Measurements from ENCODE around the gene HOMER1.
"Not testable (repeated sequence)": the region's sequence is repeated elsewhere in the genome, so short reads cannot be mapped to it uniquely, and the experiment has no call there.

HOMER1 gene

GRCh38 chr5:79423296-79423695, 90.6 kb downstream of the HOMER1 start:
- DNase-seq (ENCODE audit: low read depth in 3 of 3, low spot score in 1 of 3) = no peak

DNA sequence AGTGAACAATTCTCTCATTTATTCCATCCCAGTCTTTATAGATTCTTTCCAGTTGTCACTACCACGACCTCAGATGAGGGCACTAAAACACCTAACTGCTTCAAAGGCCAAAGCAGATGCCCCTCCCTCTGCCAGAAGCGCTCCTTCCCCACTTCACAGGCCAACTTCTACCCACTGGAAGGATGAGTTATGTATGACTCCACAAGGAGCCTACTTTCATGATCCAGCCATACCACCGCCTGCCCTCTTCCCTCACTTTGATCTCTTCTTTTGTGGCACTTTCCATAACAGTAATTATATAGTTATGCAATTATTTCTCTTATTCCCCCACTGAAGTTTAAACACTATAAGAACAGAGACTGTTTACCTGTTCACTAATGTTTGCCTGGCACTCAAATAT, 93.7 kb downstream of the HOMER1 start:
- no peak for DNase-seq (ENCODE audit: low read depth in 3 of 3, low spot score in 1 of 3)

GRCh38 chr5:79418276-79418675, 95.7 kb downstream of the HOMER1 start:
- DNase-seq (ENCODE audit: low read depth in 3 of 3, low spot score in 1 of 3) = no peak

DNA sequence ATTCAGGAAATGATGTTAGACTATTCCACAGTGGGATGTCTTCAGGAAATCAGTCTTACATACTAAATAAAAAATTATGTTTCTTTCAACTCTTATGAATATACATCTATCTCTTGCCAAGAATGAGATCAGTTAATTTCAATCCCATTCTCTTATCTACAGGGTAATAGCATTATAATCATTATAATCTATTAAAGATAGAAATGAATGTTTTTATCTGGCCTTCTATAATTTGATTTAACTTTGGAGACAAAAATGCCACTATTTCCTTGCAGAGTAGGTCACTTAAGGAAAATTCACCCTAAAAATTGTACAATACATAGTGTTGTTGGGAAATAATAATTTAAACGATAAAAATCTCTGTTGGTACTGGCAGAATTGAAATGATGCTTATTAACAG, 96.4 kb downstream of the HOMER1 start:
- DNase-seq (ENCODE audit: low read depth in 3 of 3, low spot score in 1 of 3) = no peak

DNA sequence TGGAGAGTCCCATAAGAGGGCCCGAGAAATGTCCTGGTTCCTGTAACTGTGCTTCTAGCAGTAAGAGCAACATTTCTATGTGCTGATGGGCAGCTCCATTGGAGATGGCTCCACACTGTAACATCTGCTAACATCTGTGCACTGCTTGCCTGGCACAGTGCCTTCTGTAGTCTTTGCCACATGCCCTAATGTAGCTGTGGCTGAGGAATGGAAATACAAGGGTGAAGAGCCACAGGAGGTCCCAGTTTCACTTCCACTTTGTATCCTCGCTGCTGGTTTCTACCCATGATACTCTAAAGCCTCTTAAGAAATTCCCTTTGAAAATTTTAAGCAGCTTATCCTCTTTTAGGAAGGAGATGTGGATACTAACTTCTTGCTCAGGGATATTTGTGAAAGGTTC, 97.4 kb downstream of the HOMER1 start:
- no peak for DNase-seq (ENCODE audit: low read depth in 3 of 3, low spot score in 1 of 3)

GRCh38 chr5:79413112-79413511, 100.8 kb downstream of the HOMER1 start:
- DNase-seq (ENCODE audit: low read depth in 3 of 3, low spot score in 1 of 3) = no peak

DNA sequence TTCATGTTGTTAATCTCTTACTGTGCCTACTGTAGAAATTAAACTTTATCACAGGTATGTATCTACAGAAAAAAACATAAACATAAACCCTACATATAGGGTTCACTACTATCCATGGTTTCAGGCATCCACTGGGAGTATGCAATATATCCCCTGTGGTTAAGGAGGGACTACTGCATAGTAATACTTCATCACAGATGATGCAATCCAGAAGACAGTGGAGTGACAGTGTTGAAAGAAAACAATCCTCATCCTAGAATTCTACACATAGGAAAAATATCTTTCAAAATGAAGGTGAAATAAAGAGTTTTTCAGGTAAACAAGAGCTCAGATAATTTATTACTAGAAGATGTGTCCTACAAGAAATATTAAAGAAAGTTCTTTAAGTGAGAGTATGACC, 105.9 kb downstream of the HOMER1 start:
- no peak for DNase-seq (ENCODE audit: low read depth in 3 of 3, low spot score in 1 of 3)

- no peak for DNase-seq (ENCODE audit: low read depth in 3 of 3, low spot score in 1 of 3)
These were observed 106.3 kb downstream of the HOMER1 start for GRCh38 chr5:79407591-79407990.

- no peak for DNase-seq (ENCODE audit: low read depth in 3 of 3, low spot score in 1 of 3)
These were observed 112.7 kb downstream of the HOMER1 start for GRCh38 chr5:79401216-79401615.

DNA sequence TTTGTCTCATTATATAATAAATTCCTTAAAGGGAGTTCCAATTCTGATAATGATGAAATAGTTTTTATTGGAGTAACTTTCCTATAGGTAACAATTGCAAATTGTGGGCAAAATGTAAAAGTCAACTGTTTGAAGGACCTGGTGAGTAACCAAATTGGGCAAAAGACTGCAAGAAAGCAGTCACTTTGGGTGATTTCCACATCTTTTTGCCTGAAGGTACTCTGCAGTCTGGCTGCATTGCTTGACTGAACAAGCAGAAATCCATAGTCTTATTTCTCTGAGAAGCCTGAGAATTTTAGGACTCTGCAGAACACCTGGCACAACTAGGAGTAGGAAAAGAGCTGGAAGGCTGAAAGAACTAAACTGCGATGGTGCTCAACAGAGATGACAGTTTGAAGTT, 114.9 kb downstream of the HOMER1 start:
- no peak for DNase-seq (ENCODE audit: low read depth in 3 of 3, low spot score in 1 of 3)

- no peak for DNase-seq (ENCODE audit: low read depth in 3 of 3, low spot score in 1 of 3)
These were observed 116.9 kb downstream of the HOMER1 start for GRCh38 chr5:79397080-79397479.

DNA sequence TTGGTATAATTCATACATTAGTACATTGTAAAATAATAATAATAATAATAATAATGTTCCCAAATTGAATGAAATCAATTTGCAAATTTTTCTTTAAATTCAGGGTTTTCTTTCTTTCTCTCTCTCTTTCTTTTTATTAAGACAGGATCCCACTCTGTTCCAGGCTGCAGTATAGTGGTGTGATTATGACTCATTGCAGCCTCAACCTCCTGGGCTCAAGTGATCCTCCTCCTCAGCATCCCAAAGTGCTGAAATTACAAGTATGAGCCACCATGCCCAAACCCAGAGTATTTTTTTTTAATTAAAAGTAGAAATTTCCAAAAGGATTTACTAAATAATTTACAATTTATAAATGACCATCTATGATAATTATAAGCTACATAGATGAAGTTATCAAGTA, 117.7 kb downstream of the HOMER1 start:
- DNase-seq (ENCODE audit: low read depth in 3 of 3, low spot score in 1 of 3) = no peak

GRCh38 chr5:79395296-79395695, 118.6 kb downstream of the HOMER1 start:
- no peak for DNase-seq (ENCODE audit: low read depth in 3 of 3, low spot score in 1 of 3)

GRCh38 chr5:79392776-79393175, 121.2 kb downstream of the HOMER1 start:
- no peak for DNase-seq (ENCODE audit: low read depth in 3 of 3, low spot score in 1 of 3)

GRCh38 chr5:79386679-79387078, 127.3 kb downstream of the HOMER1 start:
- DNase-seq (ENCODE audit: low read depth in 3 of 3, low spot score in 1 of 3) = no peak

- DNase-seq (ENCODE audit: low read depth in 3 of 3, low spot score in 1 of 3) = not testable (repeated sequence)
These were observed 128.8 kb downstream of the HOMER1 start for GRCh38 chr5:79385126-79385525.

DNA sequence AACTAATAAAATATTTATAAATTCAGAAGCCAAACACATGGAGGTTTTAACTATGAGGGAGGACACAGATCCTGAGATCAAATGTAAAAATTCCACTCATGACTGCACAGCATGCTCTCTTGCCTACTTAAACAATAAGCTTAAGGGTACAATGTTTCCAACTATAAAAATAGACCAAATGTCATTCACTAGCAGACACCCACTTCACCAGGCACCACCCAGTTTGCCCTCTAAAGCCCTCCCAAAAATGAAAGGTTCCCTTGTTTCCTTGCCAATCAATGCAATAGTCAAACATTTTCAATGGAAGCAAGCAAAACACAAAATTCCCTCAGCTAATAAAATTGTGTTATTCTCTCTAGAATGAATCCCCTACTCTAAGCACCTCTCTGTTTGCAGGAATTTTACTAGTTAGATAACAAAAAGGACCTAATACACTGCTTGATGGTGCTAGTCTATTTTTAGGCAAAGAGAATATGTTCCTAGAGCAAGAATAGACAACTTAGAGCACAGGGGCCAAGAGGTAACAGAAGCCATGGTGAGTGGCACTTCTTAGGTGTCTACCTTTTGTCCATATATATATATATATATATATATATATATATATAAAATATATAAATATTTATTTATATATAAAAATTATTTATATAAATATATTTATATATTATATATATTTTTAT, 135.3 kb downstream of the HOMER1 start:
- no peak for DNase-seq (ENCODE audit: low read depth in 3 of 3, low spot score in 1 of 3)

DNA sequence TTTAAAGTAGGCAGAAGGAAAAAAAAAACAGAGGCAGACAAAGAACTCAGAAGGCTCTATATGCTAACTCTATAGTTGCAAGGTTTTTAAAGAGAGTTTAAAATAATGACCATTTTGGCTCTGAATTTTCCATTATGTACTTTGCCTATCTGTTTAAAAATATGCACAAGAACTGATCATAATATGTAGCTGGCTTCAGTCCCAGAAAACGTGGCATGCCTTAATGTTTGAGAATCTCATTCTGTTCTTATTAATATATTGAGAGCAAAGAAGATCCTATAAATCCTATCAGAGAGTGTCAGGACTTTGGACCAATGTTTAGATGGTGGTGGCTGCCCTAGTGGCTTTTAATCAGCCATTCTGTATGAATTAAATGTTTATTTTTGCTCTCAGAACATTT, 156.5 kb downstream of the HOMER1 start:
- DNase-seq (ENCODE audit: low read depth in 3 of 3, low spot score in 1 of 3) = no peak

DNA sequence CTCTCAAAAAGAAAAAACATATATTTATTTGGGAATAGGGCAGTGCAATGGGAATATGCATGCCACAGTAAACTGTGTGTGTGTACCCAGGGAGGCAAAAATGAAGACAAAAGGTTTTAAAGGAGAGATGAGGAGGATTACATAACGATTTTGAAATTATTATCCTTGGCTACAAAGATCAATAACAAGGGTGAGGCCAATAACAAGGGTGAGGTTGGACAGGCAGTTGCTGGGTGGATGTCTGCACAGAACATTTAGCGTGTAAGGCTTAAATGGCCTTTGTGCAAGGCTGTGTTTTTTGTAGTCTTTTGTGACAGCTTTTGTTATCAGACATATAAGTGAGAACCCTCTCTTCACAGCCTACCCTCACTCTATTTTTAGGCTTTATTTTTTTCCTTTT, 164.1 kb downstream of the HOMER1 start:
- no peak for DNase-seq (ENCODE audit: low read depth in 3 of 3, low spot score in 1 of 3)

- no peak for DNase-seq (ENCODE audit: low read depth in 3 of 3, low spot score in 1 of 3)
These were observed 164.9 kb downstream of the HOMER1 start for GRCh38 chr5:79349047-79349446.

GRCh38 chr5:79346420-79346824, 167.5 kb downstream of the HOMER1 start:
- DNase-seq (ENCODE audit: low read depth in 3 of 3, low spot score in 1 of 3) = no peak

GRCh38 chr5:79333852-79334557, 179.9 kb downstream of the HOMER1 start:
- no peak for DNase-seq (ENCODE audit: low read depth in 3 of 3, low spot score in 1 of 3)

- no peak for DNase-seq (ENCODE audit: low read depth in 3 of 3, low spot score in 1 of 3)
These were observed 183.9 kb downstream of the HOMER1 start for GRCh38 chr5:79330071-79330470.
